ENCODE results near the gene PTGER3. TPM values are rescaled to one million over a fixed set of nuclear protein-coding genes. Genes with fewer than 3 reads are reported as not detected.

PTGER3 gene
- total RNA-seq, 1 experiment from 2014 or later, result 96.0 TPM

DNA sequence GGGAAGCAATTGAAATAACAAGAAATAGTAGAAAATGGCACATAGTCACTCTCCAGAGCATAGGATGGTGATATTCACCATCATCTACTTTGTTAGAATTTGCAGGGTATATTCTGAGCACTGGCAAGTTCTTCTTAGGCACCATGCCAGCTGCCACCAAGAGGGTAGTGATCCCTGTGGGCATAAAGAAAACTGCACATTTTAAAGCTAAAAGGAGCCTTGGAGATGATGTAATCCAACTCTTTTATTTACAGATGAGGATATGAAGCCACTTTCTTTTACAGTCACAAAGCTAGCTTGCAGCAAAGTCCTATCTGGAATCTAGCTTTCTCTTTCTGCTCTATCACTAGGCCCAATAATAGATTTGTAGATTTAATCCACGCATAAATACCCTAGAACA lies 69.0 kb downstream of the PTGER3 start:
- CTCF ChIA-PET, result no interaction called here
- H3K4me3 ChIP-seq (ENCODE audit: low read depth, low read length, poor library complexity, severe bottlenecking), result no peak overlapping the region
- peaks cover 31% of the 10 kb centered on the region for H3K4me1 ChIP-seq (ENCODE audit: insufficient read depth, low read length, poor library complexity, severe bottlenecking)
- DNase-seq (ENCODE audit: low spot score), result peak; percentile 76
- peak overlapping the region; percentile 39 for H3K27ac ChIP-seq (ENCODE audit: low read depth, low read length, poor library complexity, severe bottlenecking)
- TF ChIP-seq, protein P1, sequence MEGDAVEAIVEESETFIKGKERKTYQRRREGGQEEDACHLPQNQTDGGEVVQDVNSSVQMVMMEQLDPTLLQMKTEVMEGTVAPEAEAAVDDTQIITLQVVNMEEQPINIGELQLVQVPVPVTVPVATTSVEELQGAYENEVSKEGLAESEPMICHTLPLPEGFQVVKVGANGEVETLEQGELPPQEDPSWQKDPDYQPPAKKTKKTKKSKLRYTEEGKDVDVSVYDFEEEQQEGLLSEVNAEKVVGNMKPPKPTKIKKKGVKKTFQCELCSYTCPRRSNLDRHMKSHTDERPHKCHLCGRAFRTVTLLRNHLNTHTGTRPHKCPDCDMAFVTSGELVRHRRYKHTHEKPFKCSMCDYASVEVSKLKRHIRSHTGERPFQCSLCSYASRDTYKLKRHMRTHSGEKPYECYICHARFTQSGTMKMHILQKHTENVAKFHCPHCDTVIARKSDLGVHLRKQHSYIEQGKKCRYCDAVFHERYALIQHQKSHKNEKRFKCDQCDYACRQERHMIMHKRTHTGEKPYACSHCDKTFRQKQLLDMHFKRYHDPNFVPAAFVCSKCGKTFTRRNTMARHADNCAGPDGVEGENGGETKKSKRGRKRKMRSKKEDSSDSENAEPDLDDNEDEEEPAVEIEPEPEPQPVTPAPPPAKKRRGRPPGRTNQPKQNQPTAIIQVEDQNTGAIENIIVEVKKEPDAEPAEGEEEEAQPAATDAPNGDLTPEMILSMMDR (conservative IDR thresholded peaks at IDR 0.05; ENCODE audit: low read depth, low read length), result peak; percentile 28; the same call in 1 of the 2 replicates
- TF ChIP-seq EZH2 (IDR thresholded peaks at IDR 0.05; ENCODE audit: borderline replicate concordance, low read depth, low read length, poor library complexity, severe bottlenecking), result no peak
- H3K27me3 ChIP-seq (replicated peaks; ENCODE audit: insufficient read depth, low read depth, low read length, poor library complexity), result no peaks in the 10 kb centered on the region
- H3K36me3 ChIP-seq (ENCODE audit: insufficient read depth, low read length, poor library complexity, severe bottlenecking), result no peaks in the 10 kb centered on the region
- no TSS peak for BruUV-seq (replicated peaks)
- intact Hi-C loops (cut with micrococcal nuclease; ENCODE audit: unreplicated experiment), result no loop called here
- POLR2A ChIA-PET (ENCODE audit: low non-redundant PET), result no interaction called here
- no peaks in the 10 kb centered on the region for H3K9me3 ChIP-seq (ENCODE audit: low read depth, low read length, poor library complexity, severe bottlenecking)

DNA sequence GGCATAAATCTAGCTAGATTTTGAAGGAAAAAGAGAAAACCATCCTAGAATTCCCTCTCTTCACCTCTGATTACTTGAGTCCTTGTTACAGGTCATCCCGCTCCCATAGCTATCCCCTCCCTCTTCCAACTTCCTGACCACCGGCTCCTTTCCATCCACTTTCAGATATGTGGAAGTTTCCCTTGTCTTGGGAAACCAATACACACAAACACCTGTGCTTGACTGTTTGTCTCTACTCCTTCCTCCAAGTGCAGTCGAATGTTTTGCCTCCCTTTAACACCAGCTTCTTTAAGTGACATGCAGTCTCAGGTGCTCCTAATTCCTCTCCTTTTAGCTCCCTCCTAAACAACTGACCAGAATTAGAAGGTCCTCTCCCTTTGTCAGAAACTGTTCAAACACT lies 70.0 kb downstream of the PTGER3 start:
- Histone ChIP-seq H3K9me3 (ENCODE audit: low read depth, low read length, poor library complexity, severe bottlenecking) (no peaks in the 10 kb centered on the region), H3K27ac (ENCODE audit: low read depth, low read length, poor library complexity, severe bottlenecking) (no peak overlapping the region), H3K4me3 (ENCODE audit: low read depth, low read length, poor library complexity, severe bottlenecking) (no peak overlapping the region), H3K36me3 (ENCODE audit: insufficient read depth, low read length, poor library complexity, severe bottlenecking) (no peaks in the 10 kb centered on the region), H3K27me3 (replicated peaks; ENCODE audit: insufficient read depth, low read depth, low read length, poor library complexity) (no peaks in the 10 kb centered on the region), H3K4me1 (ENCODE audit: insufficient read depth, low read length, poor library complexity, severe bottlenecking) (peaks cover 34% of the 10 kb centered on the region)
- intact Hi-C loops (cut with micrococcal nuclease; ENCODE audit: unreplicated experiment), result no loop called here
- no peak for TF ChIP-seq EZH2 (IDR thresholded peaks at IDR 0.05; ENCODE audit: borderline replicate concordance, low read depth, low read length, poor library complexity, severe bottlenecking)
- TF ChIP-seq, protein P1 (conservative IDR thresholded peaks at IDR 0.05; ENCODE audit: low read depth, low read length), result no peak
- BruUV-seq (replicated peaks), result no TSS peak
- ChIA-PET POLR2A (ENCODE audit: low non-redundant PET) (no interaction called here), CTCF (no interaction called here)
- DNase-seq (ENCODE audit: low spot score), result no peak

DNA sequence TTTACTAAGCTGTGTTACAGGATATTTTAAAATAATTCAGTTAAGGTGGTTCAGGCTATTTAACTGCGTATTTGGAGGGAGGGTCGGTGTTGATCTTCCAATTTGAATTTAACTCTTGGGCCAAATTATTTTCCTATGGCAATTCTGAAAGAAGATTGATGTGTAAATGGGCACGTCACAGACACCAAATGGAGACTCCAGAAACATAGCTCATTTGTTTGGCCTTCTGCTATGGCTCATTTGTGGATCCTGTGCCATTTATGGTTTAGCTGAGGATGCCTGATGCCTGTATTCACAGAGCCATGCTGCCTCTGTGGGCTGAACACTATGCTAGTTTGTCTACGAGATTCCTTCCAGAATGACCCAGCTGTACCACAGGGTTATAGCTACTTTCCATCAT lies 70.6 kb downstream of the PTGER3 start:
- DNase-seq (ENCODE audit: low spot score), result no peak
- H3K9me3 ChIP-seq (ENCODE audit: low read depth, low read length, poor library complexity, severe bottlenecking), result no peaks in the 10 kb centered on the region
- intact Hi-C loops (cut with micrococcal nuclease; ENCODE audit: unreplicated experiment), result no loop called here
- H3K27ac ChIP-seq (ENCODE audit: low read depth, low read length, poor library complexity, severe bottlenecking), result no peak overlapping the region
- POLR2A ChIA-PET (ENCODE audit: low non-redundant PET), result no interaction called here
- no peaks in the 10 kb centered on the region for H3K27me3 ChIP-seq (replicated peaks; ENCODE audit: insufficient read depth, low read depth, low read length, poor library complexity)
- TF ChIP-seq EZH2 (IDR thresholded peaks at IDR 0.05; ENCODE audit: borderline replicate concordance, low read depth, low read length, poor library complexity, severe bottlenecking), result no peak
- TF ChIP-seq, protein P1 (conservative IDR thresholded peaks at IDR 0.05; ENCODE audit: low read depth, low read length), result no peak
- peaks cover 34% of the 10 kb centered on the region for H3K4me1 ChIP-seq (ENCODE audit: insufficient read depth, low read length, poor library complexity, severe bottlenecking)
- H3K36me3 ChIP-seq (ENCODE audit: insufficient read depth, low read length, poor library complexity, severe bottlenecking), result no peaks in the 10 kb centered on the region
- no TSS peak for BruUV-seq (replicated peaks)
- no peak overlapping the region for H3K4me3 ChIP-seq (ENCODE audit: low read depth, low read length, poor library complexity, severe bottlenecking)
- CTCF ChIA-PET, result no interaction called here
